NB4 (cell line): ENCODE data around the gene KRT17.

Experiments used
- MYC ChIP-seq: IDR thresholded peaks from 2 replicates; pipeline ENCODE4 v1.6.1; 2011; ENCODE audit warnings: low read depth, low read length
- POLR2A ChIP-seq: IDR thresholded peaks from 2 replicates; pipeline ENCODE4 v1.6.1; 2011; ENCODE audit warnings: mild to moderate bottlenecking; ENCODE audit not compliant: insufficient read length; ENCODE audit errors: extremely low read depth
- TF ChIP-seq, protein P1 (sequence below): IDR thresholded peaks from one replicate; pipeline ENCODE4 v1.5.1; 2012; ENCODE audit warnings: low read depth, low read length
- TF ChIP-seq, protein P2 (sequence below): IDR thresholded peaks from 2 replicates; pipeline ENCODE4 v1.6.1; 2011; ENCODE audit warnings: low read depth, low read length

DNA sequence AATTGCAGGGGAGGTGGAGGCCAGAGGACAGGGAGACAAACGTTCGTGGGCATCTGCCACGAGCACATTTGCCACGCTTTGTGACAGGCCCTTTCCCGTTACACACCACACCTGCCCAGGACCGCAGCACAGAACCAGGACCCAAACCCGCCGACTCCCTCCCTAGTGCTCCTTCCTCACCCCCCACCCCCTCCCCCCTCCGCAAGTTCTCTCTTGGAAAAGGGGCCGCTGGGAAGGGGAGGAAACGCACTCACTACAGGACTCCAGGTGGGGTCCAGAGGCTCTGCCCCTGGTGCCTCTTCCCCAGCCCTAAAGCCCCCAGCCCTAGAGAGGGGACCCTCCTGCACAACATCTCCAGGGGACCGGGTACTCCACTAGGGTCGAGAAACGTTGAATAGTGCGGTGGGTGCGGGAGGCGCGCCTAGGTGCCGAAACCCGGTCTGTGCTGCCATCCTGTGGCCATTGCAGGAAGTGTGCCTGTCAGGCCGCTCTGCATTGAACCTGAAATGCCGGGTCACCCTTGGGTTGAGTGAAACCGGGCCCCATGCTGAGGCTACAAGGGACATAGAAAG, 42.4 kb upstream of the KRT17 start:
- TF ChIP-seq POLR2A (no peak), MYC (peak; percentile 6; the same call in 1 of the 2 replicates)
- TF ChIP-seq, protein P1, sequence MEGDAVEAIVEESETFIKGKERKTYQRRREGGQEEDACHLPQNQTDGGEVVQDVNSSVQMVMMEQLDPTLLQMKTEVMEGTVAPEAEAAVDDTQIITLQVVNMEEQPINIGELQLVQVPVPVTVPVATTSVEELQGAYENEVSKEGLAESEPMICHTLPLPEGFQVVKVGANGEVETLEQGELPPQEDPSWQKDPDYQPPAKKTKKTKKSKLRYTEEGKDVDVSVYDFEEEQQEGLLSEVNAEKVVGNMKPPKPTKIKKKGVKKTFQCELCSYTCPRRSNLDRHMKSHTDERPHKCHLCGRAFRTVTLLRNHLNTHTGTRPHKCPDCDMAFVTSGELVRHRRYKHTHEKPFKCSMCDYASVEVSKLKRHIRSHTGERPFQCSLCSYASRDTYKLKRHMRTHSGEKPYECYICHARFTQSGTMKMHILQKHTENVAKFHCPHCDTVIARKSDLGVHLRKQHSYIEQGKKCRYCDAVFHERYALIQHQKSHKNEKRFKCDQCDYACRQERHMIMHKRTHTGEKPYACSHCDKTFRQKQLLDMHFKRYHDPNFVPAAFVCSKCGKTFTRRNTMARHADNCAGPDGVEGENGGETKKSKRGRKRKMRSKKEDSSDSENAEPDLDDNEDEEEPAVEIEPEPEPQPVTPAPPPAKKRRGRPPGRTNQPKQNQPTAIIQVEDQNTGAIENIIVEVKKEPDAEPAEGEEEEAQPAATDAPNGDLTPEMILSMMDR: peak; percentile 79
- TF ChIP-seq, protein P2, sequence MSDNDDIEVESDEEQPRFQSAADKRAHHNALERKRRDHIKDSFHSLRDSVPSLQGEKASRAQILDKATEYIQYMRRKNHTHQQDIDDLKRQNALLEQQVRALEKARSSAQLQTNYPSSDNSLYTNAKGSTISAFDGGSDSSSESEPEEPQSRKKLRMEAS: peak; percentile 47; the same call in 1 of the 2 replicates
